GM13977 (cell line): ENCODE data around the gene RELCH.

Experiments
- DNase-seq: peaks from one replicate; pipeline ENCODE4 v3.0.0; 2012; ENCODE audit warnings: low spot score
- CTCF ChIP-seq: IDR thresholded peaks from 2 replicates; pipeline ENCODE4 v1.5.1; 2012; ENCODE audit warnings: mild to moderate bottlenecking, control low read depth; ENCODE audit not compliant: insufficient read depth; ENCODE audit errors: extremely low read depth, missing control alignments
- in situ Hi-C: fragments of 300-500 bp; cut with MboI; formaldehyde crosslinking; loops from one replicate; pipeline ENCODE4 v1.12.0; 2022; ENCODE audit warnings: low sequenced_read_pairs, low pct_unique_long_range_greater_than_20kb, mixed read lengths, inconsistent platforms; ENCODE audit not compliant: unreplicated experiment

RELCH gene

DNA sequence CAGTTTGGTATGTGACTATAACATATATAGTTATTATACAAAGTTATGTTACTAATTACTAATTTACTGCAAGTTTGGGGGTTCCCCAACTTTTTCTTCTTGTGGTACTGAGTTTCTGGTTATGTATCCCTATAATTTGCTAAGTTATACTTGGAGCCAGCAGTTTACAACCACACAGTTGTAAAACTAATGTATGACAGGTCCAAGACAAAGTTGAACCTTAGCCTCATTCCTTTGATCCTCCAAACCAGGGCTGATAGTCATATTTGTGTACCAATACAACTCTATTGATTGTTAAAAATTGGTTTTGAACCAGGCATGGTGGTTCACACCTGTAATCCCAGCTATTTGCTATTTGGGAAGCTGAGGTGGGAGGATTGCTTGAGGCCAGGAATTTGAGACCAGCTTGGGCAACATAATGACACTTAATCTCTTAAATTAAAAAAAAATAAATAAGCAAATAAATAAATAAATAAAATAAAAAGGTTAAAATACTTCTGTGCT, 24.3 kb downstream of the RELCH start:
- in situ Hi-C loops, result no loop called here
- no peak for TF ChIP-seq CTCF

GRCh38 chr18:62214790-62215189, 27.7 kb downstream of the RELCH start:
- in situ Hi-C loops, result no loop called here

More for the DNA sequence above, 24.3 kb downstream of the RELCH start:
- no peak for DNase-seq

DNA sequence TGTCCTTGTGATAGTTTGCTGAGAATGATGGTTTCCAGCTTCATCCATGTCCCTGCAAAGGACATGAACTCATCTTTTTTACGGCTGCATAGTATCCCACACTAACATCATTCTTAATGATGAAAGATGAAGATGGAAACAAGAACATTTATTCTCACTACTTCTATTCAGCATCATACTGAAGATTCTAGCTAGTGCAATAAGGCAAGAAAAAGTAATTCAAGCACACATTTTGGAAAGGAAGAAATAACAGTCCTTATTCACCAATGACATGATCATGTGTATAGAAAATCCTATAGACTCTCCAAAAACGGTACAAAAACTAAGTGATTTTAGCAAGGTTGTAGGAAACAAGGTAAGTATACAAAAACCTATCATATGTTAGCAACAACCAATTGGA, 37.2 kb downstream of the RELCH start:
- DNase-seq, result no peak
- TF ChIP-seq CTCF, result no peak
- in situ Hi-C loops, result no loop called here

More at GRCh38 chr18:62214790-62215189, 27.7 kb downstream of the RELCH start:
- no peak for TF ChIP-seq CTCF
- DNase-seq, result no peak

- no peak for DNase-seq
- in situ Hi-C loops, result no loop called here
- TF ChIP-seq CTCF, result no peak
These were observed 39.0 kb downstream of the RELCH start for GRCh38 chr18:62226047-62226446.

DNA sequence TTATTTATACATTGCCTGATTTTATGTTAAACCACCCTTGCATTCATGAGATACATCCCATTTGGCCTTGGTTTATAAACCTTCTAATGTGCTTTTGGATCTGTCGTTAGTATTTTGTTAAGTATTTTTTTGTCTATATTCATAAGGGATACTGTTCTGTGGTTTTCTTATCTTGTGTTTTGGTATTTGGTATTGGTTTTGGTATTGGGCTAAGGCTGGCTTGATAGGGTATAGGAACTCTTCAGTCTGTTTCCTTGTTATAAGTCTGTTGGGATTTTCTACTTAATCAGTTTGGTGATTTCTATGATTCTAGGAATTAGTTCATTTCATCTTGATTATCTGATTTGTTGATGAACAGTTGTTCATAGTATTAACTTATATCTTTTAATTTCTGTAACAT, 49.2 kb downstream of the RELCH start:
- no peak for DNase-seq
- in situ Hi-C loops, result no loop called here
- no peak for TF ChIP-seq CTCF

DNA sequence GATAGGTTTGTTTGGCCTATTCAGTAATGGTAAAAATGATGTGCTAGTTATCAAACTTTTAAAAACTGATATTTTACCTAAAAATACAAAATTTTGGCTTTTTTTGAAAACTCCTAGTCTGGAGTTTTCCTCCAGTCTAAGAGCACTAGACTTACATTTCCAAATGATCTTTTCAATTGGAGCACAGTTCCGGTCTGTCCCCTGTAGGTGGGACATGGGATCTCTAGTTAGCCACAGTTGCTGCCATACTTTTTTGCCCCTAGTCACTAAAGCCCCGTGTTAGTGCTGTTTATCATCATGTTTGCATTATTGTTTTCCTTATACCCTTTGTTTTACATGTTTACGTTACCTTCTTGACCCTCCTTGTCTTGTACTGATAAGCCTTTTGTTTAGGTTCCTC, 52.4 kb downstream of the RELCH start:
- in situ Hi-C loops, result no loop called here
- no peak for DNase-seq

More for the DNA sequence above, 52.4 kb downstream of the RELCH start:
- no peak for TF ChIP-seq CTCF
